Measurements from ENCODE around the gene DHX35. TPM values are rescaled to one million over a fixed set of nuclear protein-coding genes. Genes with fewer than 3 reads are reported as not detected.

DHX35 gene
- total and polyA plus RNA-seq, 2 of the 13 experiments (the other 11 are each of a cell fraction or from before 2014, with no cell fraction given) = 25.8 to 28.7 TPM

GRCh38 chr20:38962044-38962927 lies at the start of gene DHX35 (continued):
- 0 out of 2 replicates have a peak, but pooled peaks have one; percentile 59 for TF ChIP-seq ZNF180 (CRISPR knock-in tag; IDR thresholded peaks at IDR 0.05; ENCODE audit: borderline replicate concordance, low read depth)
- peak; percentile 98 for TF ChIP-seq TFDP2 (CRISPR knock-in tag; IDR thresholded peaks at IDR 0.05)
- TF ChIP-seq ZNF33B (CRISPR knock-in tag; IDR thresholded peaks at IDR 0.05) = peak; percentile 95
- TF ChIP-seq ZNF674 (CRISPR knock-in tag; IDR thresholded peaks at IDR 0.05; ENCODE audit: low read depth) = peak; percentile 96
- 0 out of 2 replicates have a peak, but pooled peaks have one; percentile 48 for TF ChIP-seq ZNF317 (CRISPR knock-in tag; IDR thresholded peaks at IDR 0.05)
- no peak for TF ChIP-seq SMAD9 (CRISPR knock-in tag; IDR thresholded peaks at IDR 0.05)
- no peak for TF ChIP-seq CC2D1A (CRISPR knock-in tag; IDR thresholded peaks at IDR 0.05)
- TF ChIP-seq ZNF292 (CRISPR knock-in tag; IDR thresholded peaks at IDR 0.05; ENCODE audit: borderline replicate concordance, low read depth) = no peak
- 0 out of 2 replicates have a peak, but pooled peaks have one; percentile 74 for TF ChIP-seq ZNF207 (IDR thresholded peaks at IDR 0.05; ENCODE audit: borderline replicate concordance)
- peak; percentile 94; the same call in 1 of the 2 replicates for TF ChIP-seq ZNF724P (CRISPR knock-in tag; IDR thresholded peaks at IDR 0.05; ENCODE audit: borderline replicate concordance)
- no peak for TF ChIP-seq PLRG1 (conservative IDR thresholded peaks at IDR 0.05)
- no peak; the same call in none of the 2 replicates for TF ChIP-seq GATAD2A (CRISPR knock-in tag; IDR thresholded peaks at IDR 0.05)
- TF ChIP-seq PCBP2 (optimal IDR thresholded peaks at IDR 0.05; ENCODE audit: low read depth, low read length, poor library complexity, severe bottlenecking) = no peak
- TF ChIP-seq, protein P1, sequence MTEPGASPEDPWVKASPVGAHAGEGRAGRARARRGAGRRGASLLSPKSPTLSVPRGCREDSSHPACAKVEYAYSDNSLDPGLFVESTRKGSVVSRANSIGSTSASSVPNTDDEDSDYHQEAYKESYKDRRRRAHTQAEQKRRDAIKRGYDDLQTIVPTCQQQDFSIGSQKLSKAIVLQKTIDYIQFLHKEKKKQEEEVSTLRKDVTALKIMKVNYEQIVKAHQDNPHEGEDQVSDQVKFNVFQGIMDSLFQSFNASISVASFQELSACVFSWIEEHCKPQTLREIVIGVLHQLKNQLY (CRISPR knock-in tag; IDR thresholded peaks at IDR 0.05) = peak; percentile 73
- peak; percentile 94 for TF ChIP-seq ZBTB3 (CRISPR knock-in tag; IDR thresholded peaks at IDR 0.05; ENCODE audit: borderline replicate concordance, low read depth)
- no peak for TF ChIP-seq HHEX (CRISPR knock-in tag; IDR thresholded peaks at IDR 0.05)
- TF ChIP-seq ZNF562 (CRISPR knock-in tag; IDR thresholded peaks at IDR 0.05; ENCODE audit: borderline replicate concordance) = no peak
- peak; percentile 96; the same call in 2 of the 3 replicates for TF ChIP-seq MXI1 (IDR thresholded peaks at IDR 0.05; ENCODE audit: borderline replicate concordance, low read depth, low read length)
- 0 out of 2 replicates have a peak, but pooled peaks have one; percentile 4 for TF ChIP-seq SRF (IDR thresholded peaks at IDR 0.05; ENCODE audit: low read depth, low read length)
- peak; percentile 76 for TF ChIP-seq NR0B2 (CRISPR knock-in tag; IDR thresholded peaks at IDR 0.05)
- TF ChIP-seq ZKSCAN5 (CRISPR knock-in tag; IDR thresholded peaks at IDR 0.05) = peak; percentile 63; the same call in 1 of the 2 replicates
- TF ChIP-seq USF2 (IDR thresholded peaks at IDR 0.05; ENCODE audit: low read depth, low read length) = peak; percentile 99
- TF ChIP-seq USF2 (CRISPR knock-in tag; IDR thresholded peaks at IDR 0.05; ENCODE audit: borderline replicate concordance) = peak; percentile 100
- TF ChIP-seq KDM3A (CRISPR knock-in tag; IDR thresholded peaks at IDR 0.05; ENCODE audit: low read depth) = peak; percentile 98

All from HepG2 (cell line).